HK-2 (cell line): ENCODE results near the gene SPIN4.
"Not testable (repeated sequence)": the region's sequence is repeated elsewhere in the genome, so short reads cannot be mapped to it uniquely, and the experiment has no call there.

ENCODE experiments used
- DNase-seq: peaks from one replicate; pipeline ENCODE4 v3.0.0-alpha.2; 2018; ENCODE audit not compliant: unreplicated experiment

The SPIN4 gene

GRCh38 chrX:63350941-63351616, at the start of gene SPIN4:
TSS of gene SPIN4 (minus strand) at chrX:63351332. CDS start at chrX:63350819, 513 bp downstream.
- peak; percentile 89 for DNase-seq

GRCh38 chrX:63400340-63400739, 49.2 kb upstream of the SPIN4 start:
- DNase-seq = no peak

- DNase-seq = no peak
Measured at GRCh38 chrX:63394872-63395271, 43.7 kb upstream of the SPIN4 start.

GRCh38 chrX:63393094-63393493, 42.0 kb upstream of the SPIN4 start:
- DNase-seq = not testable (repeated sequence)

GRCh38 chrX:63387411-63387810, 36.3 kb upstream of the SPIN4 start:
- DNase-seq = no peak

GRCh38 chrX:63384263-63384662, 33.1 kb upstream of the SPIN4 start:
- not testable (repeated sequence) for DNase-seq

GRCh38 chrX:63373012-63373411, 21.9 kb upstream of the SPIN4 start:
- not testable (repeated sequence) for DNase-seq

- DNase-seq = not testable (repeated sequence)
Measured at GRCh38 chrX:63367699-63368098, 16.6 kb upstream of the SPIN4 start.

- no peak for DNase-seq
Measured at GRCh38 chrX:63363788-63364187, 12.7 kb upstream of the SPIN4 start.

GRCh38 chrX:63361494-63361893, 10.4 kb upstream of the SPIN4 start:
- no peak for DNase-seq

- DNase-seq = no peak
Measured at GRCh38 chrX:63354484-63354883, 3.4 kb upstream of the SPIN4 start.

GRCh38 chrX:63350465-63350877, 661 bp downstream of the SPIN4 start:
- DNase-seq = peak; percentile 44

GRCh38 chrX:63349307-63349706, 1.8 kb downstream of the SPIN4 start:
- no peak for DNase-seq

- DNase-seq = peak; percentile 16
Measured at GRCh38 chrX:63330681-63331080, 20.5 kb downstream of the SPIN4 start.

- no peak for DNase-seq
Measured at GRCh38 chrX:63327788-63328187, 23.3 kb downstream of the SPIN4 start.

GRCh38 chrX:63299596-63299995, 51.5 kb downstream of the SPIN4 start:
- DNase-seq = no peak
